K562 (cell line): ENCODE results near the gene DDAH1. TPM values are rescaled to one million over a fixed set of nuclear protein-coding genes. Genes with fewer than 3 reads are reported as not detected.

ENCODE experiments used
- ATAC-seq: fragments of 200-7000 bp; cut with Tn5 transposase; 3 replicates; pipeline ENCODE4 v1.9.1; 2020; ENCODE audit warnings: moderate library complexity
- BruUV-seq: library from RNA; stranded (reverse); fragments of 400-500 nt; replicated peaks from 2 replicates; lab custom pipeline; 2021; lab: Mats Ljungman, UMichigan
- CTCF ChIA-PET: fragments of 300-600 bp; formaldehyde crosslinking; extraction: SDS; loops from one replicate; lab custom pipeline; 2021; ENCODE audit warnings: low intra/inter-chr PET ratio; lab: Yijun Ruan, JAX
- POLR2A ChIA-PET: fragments of 300-600, 350-650 bp; sonication (Branson Sonifier 250); formaldehyde crosslinking; extraction: SDS; loops from one replicate; lab custom pipeline; 2021; ENCODE audit warnings: antibody characterized with exemption, inconsistent platforms; lab: Yijun Ruan, JAX
- DNase-seq, 4 experiments: peaks; one replicate each; pipeline versions ENCODE4 v3.0.0 to v3.0.0-alpha.2; 2011 to 2018; ENCODE audit warnings: low spot score in 3 of 4, mixed read lengths in 3 of 4; ENCODE audit errors: extremely low read depth in 1 of 4
- FAIRE-seq: peaks from 2 replicates; lab custom pipeline; 2011; peaks lifted over from hg19 to GRCh38; lab: Jason Lieb, UNC
- H2AFZ ChIP-seq: 2 replicates; pipeline ENCODE4 v1.6.0; 2011; ENCODE audit warnings: low read depth, low read length, control low read depth, inconsistent platforms
- H3K27ac ChIP-seq: fragments of 200-600 bp; 3 replicates; pipeline ENCODE4 v1.8.0; 2011; ENCODE audit warnings: low read depth, mild to moderate bottlenecking, control low read depth, inconsistent platforms, low read length, moderate library complexity, mixed read lengths; ENCODE audit errors: extremely low read depth
- H3K27me3 ChIP-seq, 2 experiments: fragments of 300-600 bp in 1 of 2; 2 replicates in 1 of 2; 3 replicates in 1 of 2; pipeline versions ENCODE4 v1.6.0 to v1.8.0; 2011; ENCODE audit warnings: inconsistent platforms in 2 of 2, low read length in 2 of 2, mild to moderate bottlenecking in 1 of 2, mixed read lengths in 1 of 2, moderate library complexity in 1 of 2; ENCODE audit not compliant: control insufficient read depth in 2 of 2, insufficient read depth in 2 of 2
- H3K36me3 ChIP-seq: fragments of 300-600 bp; 3 replicates; pipeline ENCODE4 v1.8.0; 2011; ENCODE audit warnings: mild to moderate bottlenecking, low read length, inconsistent platforms; ENCODE audit not compliant: control insufficient read depth, insufficient read depth
- H3K4me1 ChIP-seq, 2 experiments: fragments of 200-600 bp in 1 of 2; replicated peaks in 1 of 2; 2 replicates in 1 of 2; 3 replicates in 1 of 2; pipeline versions ENCODE4 v1.5.1 to v1.8.0; 2011; ENCODE audit warnings: inconsistent platforms in 2 of 2, low read length in 2 of 2, mild to moderate bottlenecking in 1 of 2, mixed read lengths in 1 of 2, moderate library complexity in 1 of 2; ENCODE audit not compliant: control insufficient read depth in 2 of 2, insufficient read depth in 2 of 2
- H3K4me2 ChIP-seq: 2 replicates; pipeline ENCODE4 v1.6.1; 2011; ENCODE audit warnings: low read length, control low read depth, inconsistent platforms, mixed read lengths; ENCODE audit not compliant: insufficient read depth
- H3K4me3 ChIP-seq: fragments of 200-600 bp; sonication (generic), shearing (Covaris generic); 2 replicates; pipeline ENCODE4 v1.5.1; 2016; ENCODE audit warnings: control low read depth, inconsistent platforms
- H3K79me2 ChIP-seq: fragments of 200-600 bp; 3 replicates; pipeline ENCODE4 v1.8.0; 2011; ENCODE audit warnings: low read length, inconsistent platforms; ENCODE audit not compliant: control insufficient read depth, insufficient read depth
- H3K9ac ChIP-seq, 2 experiments: 2 replicates each; pipeline versions ENCODE4 v1.6.0 to v1.6.1; 2011; ENCODE audit warnings: low read depth in 2 of 2, low read length in 2 of 2, control low read depth in 1 of 2, inconsistent platforms in 1 of 2, mild to moderate bottlenecking in 1 of 2, mixed read lengths in 1 of 2; ENCODE audit not compliant: insufficient read depth in 1 of 2
- H3K9me1 ChIP-seq: one replicate; pipeline ENCODE4 v1.6.0; 2011; ENCODE audit warnings: inconsistent platforms, mild to moderate bottlenecking, low read length, moderate library complexity; ENCODE audit not compliant: control insufficient read depth, insufficient read depth
- H3K9me3 ChIP-seq: replicated peaks from 2 replicates; pipeline ENCODE4 v1.5.1; 2011; ENCODE audit warnings: low read depth, low read length, inconsistent platforms; ENCODE audit not compliant: control insufficient read depth, insufficient read depth
- H4K20me1 ChIP-seq: replicated peaks from 2 replicates; pipeline ENCODE4 v1.6.1; 2011; ENCODE audit warnings: low read length, inconsistent platforms, mixed read lengths; ENCODE audit not compliant: control insufficient read depth, insufficient read depth
- ARHGAP35 ChIP-seq: fragments of 450-650 bp; IDR thresholded peaks from 2 replicates; pipeline ENCODE4 v1.6.1; 2018; ENCODE audit not compliant: partially characterized antibody
- CC2D1A ChIP-seq: fragments of 450-650 bp; IDR thresholded peaks from 2 replicates; pipeline ENCODE4 v1.6.1; 2017; ENCODE audit warnings: mild to moderate bottlenecking
- JUND ChIP-seq, 2 experiments: IDR thresholded peaks; 2 replicates in 1 of 2; 3 replicates in 1 of 2; pipeline ENCODE4 v1.6.1; 2011; ENCODE audit warnings: borderline replicate concordance in 2 of 2, low read depth in 2 of 2, low read length in 2 of 2, improper control_type of control experiment in 1 of 2, missing biosample characterization in 1 of 2, missing genetic modification characterization in 1 of 2, missing genetic modification reagents in 1 of 2
- PHB ChIP-seq: fragments of 250-450 bp; sonication (Bioruptor Pico); IDR thresholded peaks from 2 replicates; pipeline ENCODE4 v1.5.0; 2021
- ZNF133 ChIP-seq: fragments of 250-450 bp; sonication (Bioruptor Pico); IDR thresholded peaks from 2 replicates; pipeline ENCODE4 v1.4.0; 2020; ENCODE audit warnings: mild to moderate bottlenecking
- WGBS: fragments of 100-300 bp; shearing (Covaris generic); methylation state at CpG from one replicate; pipeline ENCODE4 v1.1.6; 2016; ENCODE audit warnings: low coverage, mixed read lengths; ENCODE audit not compliant: insufficient coverage; ENCODE audit errors: missing lambda C conversion rate; 5-methylcytosine and 5-hydroxymethylcytosine counted together
- in situ Hi-C: fragments of 300-500 bp; cut with MboI; formaldehyde crosslinking; loops from 4 replicates; pipeline ENCODE4 v1.15.0; 2018; ENCODE audit warnings: inconsistent platforms, mixed read lengths
- intact Hi-C: fragments of 100-400 bp; cut with micrococcal nuclease; formaldehyde crosslinking; loops from 2 replicates; pipeline ENCODE4 v1.14.2; 2022
- polyA plus RNA-seq, 8 experiments: library from polyadenylated mRNA; depleted of rRNA in 4 of 8; stranded (reverse) in 5 of 8; unstranded in 3 of 8; fragments of >200 nt; fragmentation: Nextera tagmentation in 2 of 8; fragmentation: Illumina TruSeq in 1 of 8; extraction: Ambion mirVana in 2 of 8; extraction: Trizol in 1 of 8; gene quantifications; 2 replicates each; pipeline versions ENCODE4 v1.2.1 to v1.2.3, GENCODE V29; 2011 to 2014; ENCODE audit warnings: inconsistent platforms in 1 of 8, missing spikeins in 1 of 8
- total RNA-seq, 7 experiments: library from RNA; depleted of rRNA in 6 of 7; stranded (reverse); fragments of >200 nt in 6 of 7; fragmentation: Illumina TruSeq in 2 of 7; extraction: Trizol in 2 of 7; gene quantifications; 2 replicates each; pipeline versions ENCODE4 v1.2.1 to v1.2.3, GENCODE V29; 2011 to 2021; ENCODE audit warnings: low replicate concordance in 1 of 7
- TF ChIP-seq, protein P1 (sequence below), 2 experiments: fragments of 150-350 bp in 1 of 2; IDR thresholded peaks; 2 replicates each; pipeline ENCODE4 v1.6.1; 2012 to 2016; ENCODE audit warnings: low read depth in 2 of 2, low read length in 2 of 2, mild to moderate bottlenecking in 1 of 2, moderate library complexity in 1 of 2
- TF ChIP-seq, protein P2 (sequence below): fragments of 200-600 bp; sonication (generic); IDR thresholded peaks from one replicate; pipeline ENCODE4 v1.6.1; 2012; ENCODE audit warnings: mild to moderate bottlenecking, low read depth, low read length, inconsistent platforms

Gene DDAH1
- total and polyA plus RNA-seq, 9 of the 15 experiments (the other 6 are each of a cell fraction or from before 2014, with no cell fraction given): 0.04 to 0.24 (median 0.10) TPM

DNA sequence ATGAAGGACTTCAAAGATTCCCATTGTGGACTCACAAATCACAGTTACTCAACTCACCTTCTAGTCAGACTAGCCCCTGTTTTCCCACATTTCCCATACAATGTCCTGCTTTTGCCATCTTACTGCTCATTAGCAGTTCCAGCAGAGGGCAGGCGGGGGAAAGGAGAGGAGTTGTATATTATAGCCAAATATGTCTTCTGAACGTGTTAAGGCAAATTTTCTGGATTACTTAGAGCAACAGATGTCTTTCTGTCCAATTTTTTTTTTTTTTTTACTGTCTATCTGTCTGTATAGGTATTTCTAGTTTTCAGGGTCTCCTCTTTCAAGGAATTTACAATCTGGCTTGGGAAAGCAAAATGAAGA, 29.9 kb upstream of the DDAH1 start:
- peak in 1 of 4 experiments; percentile 3 for DNase-seq
- intact Hi-C loops (no loop called here), in situ Hi-C loops (no loop called here)
- no TSS peak for BruUV-seq
- no peak for FAIRE-seq
- Histone ChIP-seq H3K4me1 (no peaks in the 10 kb centered on the region), H3K27me3 (no peaks in the 10 kb centered on the region), H3K9me3 (no peaks in the 10 kb centered on the region), H3K4me2 (no peak overlapping the region), H4K20me1 (no peaks in the 10 kb centered on the region), H2AFZ (no peak overlapping the region), H3K9me1 (no peaks in the 10 kb centered on the region), H3K27ac (no peak overlapping the region), H3K4me3 (no peak overlapping the region), H3K9ac (no peak overlapping the region), H3K79me2 (no peaks in the 10 kb centered on the region), H3K36me3 (no peaks in the 10 kb centered on the region)
- ATAC-seq: 0 out of 3 replicates have a peak, but pooled peaks have one; percentile 34
- CTCF ChIA-PET: no interaction called here
- 0% methylated on average over 2 of the region's 2 CpGs for WGBS
- POLR2A ChIA-PET: no interaction called here
- no peak for TF ChIP-seq ZNF133
- TF ChIP-seq, protein P1, sequence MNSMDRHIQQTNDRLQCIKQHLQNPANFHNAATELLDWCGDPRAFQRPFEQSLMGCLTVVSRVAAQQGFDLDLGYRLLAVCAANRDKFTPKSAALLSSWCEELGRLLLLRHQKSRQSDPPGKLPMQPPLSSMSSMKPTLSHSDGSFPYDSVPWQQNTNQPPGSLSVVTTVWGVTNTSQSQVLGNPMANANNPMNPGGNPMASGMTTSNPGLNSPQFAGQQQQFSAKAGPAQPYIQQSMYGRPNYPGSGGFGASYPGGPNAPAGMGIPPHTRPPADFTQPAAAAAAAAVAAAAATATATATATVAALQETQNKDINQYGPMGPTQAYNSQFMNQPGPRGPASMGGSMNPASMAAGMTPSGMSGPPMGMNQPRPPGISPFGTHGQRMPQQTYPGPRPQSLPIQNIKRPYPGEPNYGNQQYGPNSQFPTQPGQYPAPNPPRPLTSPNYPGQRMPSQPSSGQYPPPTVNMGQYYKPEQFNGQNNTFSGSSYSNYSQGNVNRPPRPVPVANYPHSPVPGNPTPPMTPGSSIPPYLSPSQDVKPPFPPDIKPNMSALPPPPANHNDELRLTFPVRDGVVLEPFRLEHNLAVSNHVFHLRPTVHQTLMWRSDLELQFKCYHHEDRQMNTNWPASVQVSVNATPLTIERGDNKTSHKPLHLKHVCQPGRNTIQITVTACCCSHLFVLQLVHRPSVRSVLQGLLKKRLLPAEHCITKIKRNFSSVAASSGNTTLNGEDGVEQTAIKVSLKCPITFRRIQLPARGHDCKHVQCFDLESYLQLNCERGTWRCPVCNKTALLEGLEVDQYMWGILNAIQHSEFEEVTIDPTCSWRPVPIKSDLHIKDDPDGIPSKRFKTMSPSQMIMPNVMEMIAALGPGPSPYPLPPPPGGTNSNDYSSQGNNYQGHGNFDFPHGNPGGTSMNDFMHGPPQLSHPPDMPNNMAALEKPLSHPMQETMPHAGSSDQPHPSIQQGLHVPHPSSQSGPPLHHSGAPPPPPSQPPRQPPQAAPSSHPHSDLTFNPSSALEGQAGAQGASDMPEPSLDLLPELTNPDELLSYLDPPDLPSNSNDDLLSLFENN (IDR thresholded peaks at IDR 0.05; ENCODE audit: low read depth in 2 of 2, low read length in 2 of 2): no peak
- TF ChIP-seq CC2D1A: no peak
- TF ChIP-seq, protein P2, sequence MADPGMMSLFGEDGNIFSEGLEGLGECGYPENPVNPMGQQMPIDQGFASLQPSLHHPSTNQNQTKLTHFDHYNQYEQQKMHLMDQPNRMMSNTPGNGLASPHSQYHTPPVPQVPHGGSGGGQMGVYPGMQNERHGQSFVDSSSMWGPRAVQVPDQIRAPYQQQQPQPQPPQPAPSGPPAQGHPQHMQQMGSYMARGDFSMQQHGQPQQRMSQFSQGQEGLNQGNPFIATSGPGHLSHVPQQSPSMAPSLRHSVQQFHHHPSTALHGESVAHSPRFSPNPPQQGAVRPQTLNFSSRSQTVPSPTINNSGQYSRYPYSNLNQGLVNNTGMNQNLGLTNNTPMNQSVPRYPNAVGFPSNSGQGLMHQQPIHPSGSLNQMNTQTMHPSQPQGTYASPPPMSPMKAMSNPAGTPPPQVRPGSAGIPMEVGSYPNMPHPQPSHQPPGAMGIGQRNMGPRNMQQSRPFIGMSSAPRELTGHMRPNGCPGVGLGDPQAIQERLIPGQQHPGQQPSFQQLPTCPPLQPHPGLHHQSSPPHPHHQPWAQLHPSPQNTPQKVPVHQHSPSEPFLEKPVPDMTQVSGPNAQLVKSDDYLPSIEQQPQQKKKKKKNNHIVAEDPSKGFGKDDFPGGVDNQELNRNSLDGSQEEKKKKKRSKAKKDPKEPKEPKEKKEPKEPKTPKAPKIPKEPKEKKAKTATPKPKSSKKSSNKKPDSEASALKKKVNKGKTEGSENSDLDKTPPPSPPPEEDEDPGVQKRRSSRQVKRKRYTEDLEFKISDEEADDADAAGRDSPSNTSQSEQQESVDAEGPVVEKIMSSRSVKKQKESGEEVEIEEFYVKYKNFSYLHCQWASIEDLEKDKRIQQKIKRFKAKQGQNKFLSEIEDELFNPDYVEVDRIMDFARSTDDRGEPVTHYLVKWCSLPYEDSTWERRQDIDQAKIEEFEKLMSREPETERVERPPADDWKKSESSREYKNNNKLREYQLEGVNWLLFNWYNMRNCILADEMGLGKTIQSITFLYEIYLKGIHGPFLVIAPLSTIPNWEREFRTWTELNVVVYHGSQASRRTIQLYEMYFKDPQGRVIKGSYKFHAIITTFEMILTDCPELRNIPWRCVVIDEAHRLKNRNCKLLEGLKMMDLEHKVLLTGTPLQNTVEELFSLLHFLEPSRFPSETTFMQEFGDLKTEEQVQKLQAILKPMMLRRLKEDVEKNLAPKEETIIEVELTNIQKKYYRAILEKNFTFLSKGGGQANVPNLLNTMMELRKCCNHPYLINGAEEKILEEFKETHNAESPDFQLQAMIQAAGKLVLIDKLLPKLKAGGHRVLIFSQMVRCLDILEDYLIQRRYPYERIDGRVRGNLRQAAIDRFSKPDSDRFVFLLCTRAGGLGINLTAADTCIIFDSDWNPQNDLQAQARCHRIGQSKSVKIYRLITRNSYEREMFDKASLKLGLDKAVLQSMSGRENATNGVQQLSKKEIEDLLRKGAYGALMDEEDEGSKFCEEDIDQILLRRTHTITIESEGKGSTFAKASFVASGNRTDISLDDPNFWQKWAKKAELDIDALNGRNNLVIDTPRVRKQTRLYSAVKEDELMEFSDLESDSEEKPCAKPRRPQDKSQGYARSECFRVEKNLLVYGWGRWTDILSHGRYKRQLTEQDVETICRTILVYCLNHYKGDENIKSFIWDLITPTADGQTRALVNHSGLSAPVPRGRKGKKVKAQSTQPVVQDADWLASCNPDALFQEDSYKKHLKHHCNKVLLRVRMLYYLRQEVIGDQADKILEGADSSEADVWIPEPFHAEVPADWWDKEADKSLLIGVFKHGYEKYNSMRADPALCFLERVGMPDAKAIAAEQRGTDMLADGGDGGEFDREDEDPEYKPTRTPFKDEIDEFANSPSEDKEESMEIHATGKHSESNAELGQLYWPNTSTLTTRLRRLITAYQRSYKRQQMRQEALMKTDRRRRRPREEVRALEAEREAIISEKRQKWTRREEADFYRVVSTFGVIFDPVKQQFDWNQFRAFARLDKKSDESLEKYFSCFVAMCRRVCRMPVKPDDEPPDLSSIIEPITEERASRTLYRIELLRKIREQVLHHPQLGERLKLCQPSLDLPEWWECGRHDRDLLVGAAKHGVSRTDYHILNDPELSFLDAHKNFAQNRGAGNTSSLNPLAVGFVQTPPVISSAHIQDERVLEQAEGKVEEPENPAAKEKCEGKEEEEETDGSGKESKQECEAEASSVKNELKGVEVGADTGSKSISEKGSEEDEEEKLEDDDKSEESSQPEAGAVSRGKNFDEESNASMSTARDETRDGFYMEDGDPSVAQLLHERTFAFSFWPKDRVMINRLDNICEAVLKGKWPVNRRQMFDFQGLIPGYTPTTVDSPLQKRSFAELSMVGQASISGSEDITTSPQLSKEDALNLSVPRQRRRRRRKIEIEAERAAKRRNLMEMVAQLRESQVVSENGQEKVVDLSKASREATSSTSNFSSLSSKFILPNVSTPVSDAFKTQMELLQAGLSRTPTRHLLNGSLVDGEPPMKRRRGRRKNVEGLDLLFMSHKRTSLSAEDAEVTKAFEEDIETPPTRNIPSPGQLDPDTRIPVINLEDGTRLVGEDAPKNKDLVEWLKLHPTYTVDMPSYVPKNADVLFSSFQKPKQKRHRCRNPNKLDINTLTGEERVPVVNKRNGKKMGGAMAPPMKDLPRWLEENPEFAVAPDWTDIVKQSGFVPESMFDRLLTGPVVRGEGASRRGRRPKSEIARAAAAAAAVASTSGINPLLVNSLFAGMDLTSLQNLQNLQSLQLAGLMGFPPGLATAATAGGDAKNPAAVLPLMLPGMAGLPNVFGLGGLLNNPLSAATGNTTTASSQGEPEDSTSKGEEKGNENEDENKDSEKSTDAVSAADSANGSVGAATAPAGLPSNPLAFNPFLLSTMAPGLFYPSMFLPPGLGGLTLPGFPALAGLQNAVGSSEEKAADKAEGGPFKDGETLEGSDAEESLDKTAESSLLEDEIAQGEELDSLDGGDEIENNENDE: no peak
- TF ChIP-seq PHB: no peak
- no peak for TF ChIP-seq JUND (IDR thresholded peaks at IDR 0.05; ENCODE audit: borderline replicate concordance, low read depth, low read length)
- TF ChIP-seq JUND (tag; IDR thresholded peaks at IDR 0.05; ENCODE audit: borderline replicate concordance, low read depth, low read length): no peak
- TF ChIP-seq ARHGAP35: no peak
